ENCODE results near the gene SLAMF7.

Gene SLAMF7

GRCh38 chr1:160800645-160801408 lies 61.8 kb downstream of the SLAMF7 start:
- DNase-seq (ENCODE audit: low spot score): no peak

- no peak for DNase-seq (ENCODE audit: low spot score)
These were observed 63.0 kb downstream of the SLAMF7 start for GRCh38 chr1:160801836-160802580.

Data from kidney tubule cell (primary cell).